Right lobe of liver (tissue), 4 donors: ENCODE results near the gene DYNC2LI1.

Source experiments
- POLR2A ChIP-seq: fragments of 450-650 bp; IDR thresholded peaks from one replicate; pipeline ENCODE4 v1.6.1; 2017; ENCODE audit warnings: antibody characterized with exemption, mild to moderate bottlenecking
- TF ChIP-seq, protein P1 (sequence below), 4 donors: fragments of 200-600 bp in 3 of 4; fragments of 450-650 bp in 1 of 4; IDR thresholded peaks; one replicate each; pipeline versions ENCODE4 v1.5.1 to v1.8.0; 2016 to 2022; ENCODE audit warnings: antibody characterized with exemption in 4 of 4, mild to moderate bottlenecking in 2 of 4
- donor health status: DM: no; HTN: no; CAD: no.
- donor health status: DM: no; HTN: no; CAD: no.
- donor health status: DM: no; HTN: yes; CAD: no.

DNA sequence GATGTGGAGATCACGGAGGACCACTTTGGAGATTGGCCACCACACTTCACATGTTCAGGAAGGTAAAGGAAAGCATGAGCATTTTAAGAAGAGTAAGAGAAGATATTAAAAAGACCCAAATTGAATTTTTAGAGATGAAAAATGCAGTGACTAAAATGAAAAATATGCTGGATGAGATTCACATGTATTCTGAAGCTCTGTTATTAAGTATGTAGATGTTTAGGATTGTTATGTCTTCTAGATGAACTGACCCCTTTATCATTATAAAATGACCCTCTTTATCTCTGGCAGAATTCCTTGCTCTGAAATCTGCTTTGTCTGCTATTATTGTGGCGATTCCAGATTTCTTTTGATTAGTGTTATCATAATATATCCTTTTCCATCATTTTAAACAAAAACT, 36.0 kb upstream of the DYNC2LI1 start:
- TF ChIP-seq, protein P1, sequence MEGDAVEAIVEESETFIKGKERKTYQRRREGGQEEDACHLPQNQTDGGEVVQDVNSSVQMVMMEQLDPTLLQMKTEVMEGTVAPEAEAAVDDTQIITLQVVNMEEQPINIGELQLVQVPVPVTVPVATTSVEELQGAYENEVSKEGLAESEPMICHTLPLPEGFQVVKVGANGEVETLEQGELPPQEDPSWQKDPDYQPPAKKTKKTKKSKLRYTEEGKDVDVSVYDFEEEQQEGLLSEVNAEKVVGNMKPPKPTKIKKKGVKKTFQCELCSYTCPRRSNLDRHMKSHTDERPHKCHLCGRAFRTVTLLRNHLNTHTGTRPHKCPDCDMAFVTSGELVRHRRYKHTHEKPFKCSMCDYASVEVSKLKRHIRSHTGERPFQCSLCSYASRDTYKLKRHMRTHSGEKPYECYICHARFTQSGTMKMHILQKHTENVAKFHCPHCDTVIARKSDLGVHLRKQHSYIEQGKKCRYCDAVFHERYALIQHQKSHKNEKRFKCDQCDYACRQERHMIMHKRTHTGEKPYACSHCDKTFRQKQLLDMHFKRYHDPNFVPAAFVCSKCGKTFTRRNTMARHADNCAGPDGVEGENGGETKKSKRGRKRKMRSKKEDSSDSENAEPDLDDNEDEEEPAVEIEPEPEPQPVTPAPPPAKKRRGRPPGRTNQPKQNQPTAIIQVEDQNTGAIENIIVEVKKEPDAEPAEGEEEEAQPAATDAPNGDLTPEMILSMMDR (IDR thresholded peaks at IDR 0.05) = no peak
- TF ChIP-seq POLR2A = no peak
